GM12878 (cell line): ENCODE data around the gene ACYP2. TPM values are rescaled to one million over a fixed set of nuclear protein-coding genes. Genes with fewer than 3 reads are reported as not detected.
"Not testable (repeated sequence)": the region's sequence is repeated elsewhere in the genome, so short reads cannot be mapped to it uniquely, and the experiment has no call there.

ENCODE experiments used
- ATAC-seq: fragments of 200-7000 bp; cut with Tn5 transposase; 3 replicates; pipeline ENCODE4 v1.9.1; 2020; ENCODE audit warnings: mild to moderate bottlenecking, moderate library complexity
- BruUV-seq: library from RNA; stranded (reverse); fragments of 400-500 nt; replicated peaks from 2 replicates; lab custom pipeline; 2021; lab: Mats Ljungman, UMichigan
- CTCF ChIA-PET: fragments of 300-600 bp; sonication (Branson Sonifier 250); formaldehyde crosslinking; extraction: SDS; loops from one replicate; lab custom pipeline; 2021; ENCODE audit warnings: inconsistent platforms; lab: Yijun Ruan, JAX
- POLR2A ChIA-PET: fragments of 350-600 bp; formaldehyde crosslinking; extraction: SDS; loops from one replicate; lab custom pipeline; 2021; ENCODE audit warnings: inconsistent platforms; lab: Charles Lee
- RAD21 ChIA-PET: fragments of 300-600 bp; sonication (Branson Sonifier 250); formaldehyde crosslinking; loops from one replicate; lab custom pipeline; 2023; ENCODE audit warnings: antibody characterized with exemption; ENCODE audit not compliant: unreplicated experiment; lab: Charles Lee
- SMC1A ChIA-PET: fragments of 300-600 bp; sonication (Branson Sonifier 250); formaldehyde crosslinking; loops from one replicate; lab custom pipeline; 2023; ENCODE audit not compliant: unreplicated experiment, uncharacterized antibody; lab: Charles Lee
- DNase-seq: peaks from one replicate; pipeline ENCODE4 v3.0.0-alpha.2; 2011; ENCODE audit warnings: low read depth, low spot score
- FAIRE-seq: peaks from 3 replicates; lab custom pipeline; 2011; peaks lifted over from hg19 to GRCh38; lab: Jason Lieb, UNC
- H2AFZ ChIP-seq: 2 replicates; pipeline ENCODE4 v1.6.0; 2011; ENCODE audit warnings: low read depth, low read length, control low read depth; ENCODE audit not compliant: control insufficient read depth
- H3K27ac ChIP-seq: 2 replicates; pipeline ENCODE4 v1.5.1; 2011; ENCODE audit warnings: control low read depth; ENCODE audit not compliant: control insufficient read depth, insufficient read depth
- H3K27me3 ChIP-seq, 2 experiments: replicated peaks in 1 of 2; 2 replicates each; pipeline versions ENCODE4 v1.6.0 to v1.6.1; 2011; ENCODE audit warnings: low read length in 1 of 2; ENCODE audit not compliant: control insufficient read depth in 2 of 2, insufficient read depth in 2 of 2
- H3K36me3 ChIP-seq, 2 experiments: 2 replicates each; pipeline ENCODE4 v1.5.1; 2011; ENCODE audit warnings: low read length in 1 of 2; ENCODE audit not compliant: control insufficient read depth in 2 of 2, insufficient read depth in 2 of 2
- H3K4me1 ChIP-seq: 2 replicates; pipeline ENCODE4 v1.6.1; 2011; ENCODE audit warnings: mild to moderate bottlenecking, low read length, moderate library complexity, mixed read lengths; ENCODE audit not compliant: control insufficient read depth, insufficient read depth
- H3K4me2 ChIP-seq: 2 replicates; pipeline ENCODE4 v1.6.0; 2011; ENCODE audit warnings: control low read depth; ENCODE audit not compliant: control insufficient read depth, insufficient read depth
- H3K4me3 ChIP-seq: fragments of 200-600 bp; sonication (generic); 2 replicates; pipeline ENCODE4 v1.5.1; 2016
- H3K79me2 ChIP-seq: 2 replicates; pipeline ENCODE4 v1.6.0; 2011; ENCODE audit warnings: low read length; ENCODE audit not compliant: control insufficient read depth, insufficient read depth
- H3K9ac ChIP-seq: 2 replicates; pipeline ENCODE4 v1.8.0; 2011; ENCODE audit warnings: low read length, control low read depth, mixed read lengths; ENCODE audit not compliant: control insufficient read depth, insufficient read depth
- H3K9me3 ChIP-seq: replicated peaks from 3 replicates; pipeline ENCODE4 v1.5.1; 2011; ENCODE audit warnings: mild to moderate bottlenecking, low read length; ENCODE audit not compliant: control insufficient read depth, insufficient read depth
- H4K20me1 ChIP-seq: 2 replicates; pipeline ENCODE4 v1.6.0; 2011; ENCODE audit not compliant: control insufficient read depth, insufficient read depth
- BACH1 ChIP-seq: fragments of 450-650 bp; IDR thresholded peaks from 2 replicates; pipeline ENCODE4 v1.6.1; 2017; ENCODE audit warnings: mild to moderate bottlenecking, borderline replicate concordance
- KAT2A ChIP-seq: conservative IDR thresholded peaks from 2 replicates; pipeline ENCODE4 v1.6.1; 2011; ENCODE audit warnings: low read depth, low read length; ENCODE audit not compliant: control insufficient read depth
- MTA3 ChIP-seq: IDR thresholded peaks from 2 replicates; pipeline ENCODE4 v1.6.1; 2012; ENCODE audit warnings: low read length, inconsistent platforms, borderline replicate concordance
- NFYA ChIP-seq: IDR thresholded peaks from 2 replicates; pipeline ENCODE4 v1.6.1; 2011; ENCODE audit warnings: low read depth, mild to moderate bottlenecking, low read length, improper control_type of control experiment, borderline replicate concordance
- NFYB ChIP-seq: IDR thresholded peaks from 2 replicates; pipeline ENCODE4 v1.6.1; 2011; ENCODE audit warnings: low read depth, mild to moderate bottlenecking, low read length, improper control_type of control experiment, moderate library complexity; ENCODE audit not compliant: insufficient read depth
- POU2F2 ChIP-seq: IDR thresholded peaks from 3 replicates; pipeline ENCODE4 v1.6.1; 2011; ENCODE audit warnings: low read depth, mild to moderate bottlenecking, low read length, borderline replicate concordance
- SMARCA5 ChIP-seq: fragments of 450-650 bp; IDR thresholded peaks from 2 replicates; pipeline ENCODE4 v1.6.1; 2017; ENCODE audit warnings: mild to moderate bottlenecking
- SREBF1 ChIP-seq: IDR thresholded peaks from 2 replicates; pipeline ENCODE4 v1.6.1; 2012; ENCODE audit warnings: mild to moderate bottlenecking, low read length
- SUPT20H ChIP-seq: IDR thresholded peaks from 2 replicates; pipeline ENCODE4 v1.6.1; 2011; ENCODE audit warnings: low read depth, mild to moderate bottlenecking, low read length, moderate library complexity, borderline replicate concordance; ENCODE audit not compliant: control insufficient read depth
- SUZ12 ChIP-seq: fragments of 200-600 bp; sonication (generic); IDR thresholded peaks from one replicate; pipeline ENCODE4 v1.6.1; 2018; ENCODE audit warnings: antibody characterized with exemption, mild to moderate bottlenecking; ENCODE audit not compliant: unreplicated experiment
- ZBED1 ChIP-seq: IDR thresholded peaks from 2 replicates; pipeline ENCODE4 v1.6.1; 2016; ENCODE audit warnings: borderline replicate concordance
- WGBS: methylation state at CpG from one replicate; pipeline ENCODE4 v1.1.6; 2016; ENCODE audit warnings: low lambda C conversion rate; ENCODE audit not compliant: insufficient replicate concordance, insufficient coverage; ENCODE audit errors: missing lambda C conversion rate; 5-methylcytosine and 5-hydroxymethylcytosine counted together
- in situ Hi-C: fragments of 300-500 bp; cut with MboI; formaldehyde crosslinking; loops from 9 replicates; pipeline ENCODE4 v1.14.3; 2018; ENCODE audit warnings: mixed read lengths
- intact Hi-C: fragments of 100-400 bp; cut with micrococcal nuclease; formaldehyde crosslinking; loops from one replicate; pipeline ENCODE4 v1.14.2; 2022; ENCODE audit not compliant: unreplicated experiment
- polyA plus RNA-seq, 11 experiments: library from polyadenylated mRNA; depleted of rRNA in 4 of 11; unstranded in 6 of 11; stranded (reverse) in 5 of 11; fragments of >200 nt; fragmentation: Nextera tagmentation in 4 of 11; fragmentation: Illumina TruSeq in 1 of 11; extraction: Ambion mirVana in 4 of 11; extraction: Trizol in 1 of 11; gene quantifications; 1 replicate in 1 of 11; 2 replicates in 10 of 11; pipeline versions ENCODE4 v1.2.1 to v1.2.3, GENCODE V29; 2011 to 2016; ENCODE audit warnings: inconsistent platforms in 2 of 11, missing spikeins in 2 of 11, low read depth in 1 of 11
- total RNA-seq, 4 experiments: library from RNA; depleted of rRNA in 3 of 4; stranded (reverse); fragments of >200 nt in 3 of 4; fragmentation: Illumina TruSeq in 1 of 4; extraction: Trizol in 1 of 4; gene quantifications; 2 replicates each; pipeline versions ENCODE4 v1.2.1 to v1.2.3, GENCODE V29; 2013 to 2021
- TF ChIP-seq, protein P1 (sequence below): fragments of 450-650 bp; formaldehyde crosslinking; IDR thresholded peaks from 2 replicates; pipeline ENCODE4 v1.4.0; 2020; ENCODE audit warnings: mild to moderate bottlenecking, moderate library complexity
- TF ChIP-seq, protein P2 (sequence below): fragments of 450-650 bp; conservative IDR thresholded peaks from 2 replicates; pipeline ENCODE4 v1.6.1; 2017; ENCODE audit warnings: mild to moderate bottlenecking, moderate library complexity

ACYP2 gene
- total and polyA plus RNA-seq, 10 of the 15 experiments (the other 5 are each of a cell fraction or from before 2014, with no cell fraction given) = 4.2 to 16.3 (median 9.0) TPM

DNA sequence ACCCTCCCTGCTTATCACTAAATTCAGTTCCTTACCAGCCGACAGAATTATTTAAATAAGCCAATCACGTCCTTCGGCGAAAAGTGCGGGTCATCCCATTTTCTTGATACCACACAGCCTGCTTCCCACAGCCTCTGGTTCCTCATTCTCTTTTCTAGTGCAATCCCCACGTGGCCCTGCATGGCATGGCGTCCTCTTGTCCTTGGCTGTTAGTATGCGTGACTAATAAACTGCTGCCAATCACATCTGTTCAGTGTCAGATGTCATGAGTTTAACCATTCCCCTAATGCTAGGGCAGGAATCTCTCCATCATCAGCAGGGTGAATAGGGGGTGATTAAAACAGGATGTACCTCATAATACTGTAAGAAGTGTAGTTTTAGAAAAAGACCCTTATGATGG is 203.4 kb downstream of the ACYP2 start (continued):
- TF ChIP-seq NFYB = no peak
- TF ChIP-seq, protein P1, sequence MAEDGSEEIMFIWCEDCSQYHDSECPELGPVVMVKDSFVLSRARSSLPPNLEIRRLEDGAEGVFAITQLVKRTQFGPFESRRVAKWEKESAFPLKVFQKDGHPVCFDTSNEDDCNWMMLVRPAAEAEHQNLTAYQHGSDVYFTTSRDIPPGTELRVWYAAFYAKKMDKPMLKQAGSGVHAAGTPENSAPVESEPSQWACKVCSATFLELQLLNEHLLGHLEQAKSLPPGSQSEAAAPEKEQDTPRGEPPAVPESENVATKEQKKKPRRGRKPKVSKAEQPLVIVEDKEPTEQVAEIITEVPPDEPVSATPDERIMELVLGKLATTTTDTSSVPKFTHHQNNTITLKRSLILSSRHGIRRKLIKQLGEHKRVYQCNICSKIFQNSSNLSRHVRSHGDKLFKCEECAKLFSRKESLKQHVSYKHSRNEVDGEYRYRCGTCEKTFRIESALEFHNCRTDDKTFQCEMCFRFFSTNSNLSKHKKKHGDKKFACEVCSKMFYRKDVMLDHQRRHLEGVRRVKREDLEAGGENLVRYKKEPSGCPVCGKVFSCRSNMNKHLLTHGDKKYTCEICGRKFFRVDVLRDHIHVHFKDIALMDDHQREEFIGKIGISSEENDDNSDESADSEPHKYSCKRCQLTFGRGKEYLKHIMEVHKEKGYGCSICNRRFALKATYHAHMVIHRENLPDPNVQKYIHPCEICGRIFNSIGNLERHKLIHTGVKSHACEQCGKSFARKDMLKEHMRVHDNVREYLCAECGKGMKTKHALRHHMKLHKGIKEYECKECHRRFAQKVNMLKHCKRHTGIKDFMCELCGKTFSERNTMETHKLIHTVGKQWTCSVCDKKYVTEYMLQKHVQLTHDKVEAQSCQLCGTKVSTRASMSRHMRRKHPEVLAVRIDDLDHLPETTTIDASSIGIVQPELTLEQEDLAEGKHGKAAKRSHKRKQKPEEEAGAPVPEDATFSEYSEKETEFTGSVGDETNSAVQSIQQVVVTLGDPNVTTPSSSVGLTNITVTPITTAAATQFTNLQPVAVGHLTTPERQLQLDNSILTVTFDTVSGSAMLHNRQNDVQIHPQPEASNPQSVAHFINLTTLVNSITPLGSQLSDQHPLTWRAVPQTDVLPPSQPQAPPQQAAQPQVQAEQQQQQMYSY (CRISPR knock-in tag) = no peak

DNA sequence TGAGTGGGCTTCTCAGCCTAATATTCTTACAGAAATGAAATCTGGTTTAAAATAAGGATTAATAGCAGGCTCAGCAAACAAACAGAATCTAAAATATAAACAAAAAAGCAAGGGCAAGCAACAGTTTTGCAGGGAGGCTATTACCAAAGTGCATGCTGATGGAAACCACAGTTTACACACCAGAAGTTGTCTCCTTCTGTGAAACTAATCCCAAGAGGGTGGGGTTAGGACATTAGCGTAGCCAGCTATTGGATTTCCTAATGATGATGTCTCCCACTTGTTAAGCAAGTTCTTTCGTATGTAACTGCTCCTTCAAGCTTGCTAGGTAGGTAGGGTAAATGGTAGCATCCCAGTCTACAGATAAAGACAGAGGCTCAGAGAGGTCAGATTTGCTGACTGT is 205.6 kb downstream of the ACYP2 start:
- no peak for TF ChIP-seq POU2F2
- TF ChIP-seq NFYA = no peak
- no peak for TF ChIP-seq KAT2A
- TF ChIP-seq SUZ12 = no peak
- no peak for TF ChIP-seq ZBED1
- TF ChIP-seq, protein P2, sequence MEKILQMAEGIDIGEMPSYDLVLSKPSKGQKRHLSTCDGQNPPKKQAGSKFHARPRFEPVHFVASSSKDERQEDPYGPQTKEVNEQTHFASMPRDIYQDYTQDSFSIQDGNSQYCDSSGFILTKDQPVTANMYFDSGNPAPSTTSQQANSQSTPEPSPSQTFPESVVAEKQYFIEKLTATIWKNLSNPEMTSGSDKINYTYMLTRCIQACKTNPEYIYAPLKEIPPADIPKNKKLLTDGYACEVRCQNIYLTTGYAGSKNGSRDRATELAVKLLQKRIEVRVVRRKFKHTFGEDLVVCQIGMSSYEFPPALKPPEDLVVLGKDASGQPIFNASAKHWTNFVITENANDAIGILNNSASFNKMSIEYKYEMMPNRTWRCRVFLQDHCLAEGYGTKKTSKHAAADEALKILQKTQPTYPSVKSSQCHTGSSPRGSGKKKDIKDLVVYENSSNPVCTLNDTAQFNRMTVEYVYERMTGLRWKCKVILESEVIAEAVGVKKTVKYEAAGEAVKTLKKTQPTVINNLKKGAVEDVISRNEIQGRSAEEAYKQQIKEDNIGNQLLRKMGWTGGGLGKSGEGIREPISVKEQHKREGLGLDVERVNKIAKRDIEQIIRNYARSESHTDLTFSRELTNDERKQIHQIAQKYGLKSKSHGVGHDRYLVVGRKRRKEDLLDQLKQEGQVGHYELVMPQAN = no peak
- TF ChIP-seq MTA3 = no peak
- TF ChIP-seq BACH1 = no peak
- no peak for TF ChIP-seq SUPT20H
- TF ChIP-seq SREBF1 = no peak
- no peak for TF ChIP-seq SMARCA5
- ChIA-PET POLR2A (no interaction called here), SMC1A (no interaction called here), RAD21 (no interaction called here), CTCF (no interaction called here)
- Histone ChIP-seq H3K4me3 (no peak overlapping the region), H3K79me2 (no peaks in the 10 kb centered on the region), H3K27ac (no peak overlapping the region), H3K9me3 (no peaks in the 10 kb centered on the region; the same call in 2 of the 3 replicates), H3K4me2 (no peak overlapping the region), H3K27me3 (no peaks in the 10 kb centered on the region; a peak in 1 of 4 replicates), H3K36me3 (no peaks in the 10 kb centered on the region), H3K9ac (no peak overlapping the region), H4K20me1 (no peaks in the 10 kb centered on the region), H2AFZ (no peak overlapping the region), H3K4me1 (no peaks in the 10 kb centered on the region)
- WGBS = 7% methylated on average over 2 of the region's 2 CpGs
- intact Hi-C loops (no loop called here), in situ Hi-C loops (no loop called here)
- ATAC-seq = no peak
- BruUV-seq = no TSS peak
- no peak for DNase-seq
- no peak for FAIRE-seq

DNA sequence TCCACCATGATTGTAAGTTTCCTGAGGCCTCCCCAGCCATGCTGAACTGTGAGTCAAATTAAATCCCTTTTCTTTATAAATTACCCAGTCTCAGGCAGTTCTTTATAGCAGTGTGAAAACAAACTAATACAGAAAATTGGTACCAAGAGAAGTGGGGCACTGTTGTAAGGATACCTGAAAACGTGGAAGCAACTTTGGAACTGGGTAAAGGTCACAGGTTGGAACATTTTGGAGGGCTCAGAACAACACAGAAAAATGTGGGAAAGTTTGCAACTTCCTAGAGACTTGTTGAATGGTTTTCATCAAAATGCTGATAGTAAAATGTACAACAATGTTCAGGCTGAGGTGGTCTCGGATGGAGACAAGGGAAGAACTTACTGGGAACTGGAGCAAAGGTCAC is 209.1 kb downstream of the ACYP2 start:
- POLR2A ChIA-PET, H3K27ac ChIP-seq, H3K9ac ChIP-seq, H4K20me1 ChIP-seq, H3K27me3 ChIP-seq, RAD21 ChIA-PET, FAIRE-seq, H3K4me2 ChIP-seq, H3K4me1 ChIP-seq, BruUV-seq, H3K4me3 ChIP-seq, H2AFZ ChIP-seq, H3K9me3 ChIP-seq, H3K36me3 ChIP-seq, ATAC-seq, DNase-seq, H3K79me2 ChIP-seq, CTCF ChIA-PET, SMC1A ChIA-PET, intact Hi-C loops, in situ Hi-C loops: not testable (repeated sequence)
- 19% methylated on average over 2 of the region's 2 CpGs for WGBS
